SK-N-SH treated with all-trans-retinoic acid at 6 μM for 48 hours (cell line): ENCODE measurements around the gene DTNB.

Experiments used
- ATAC-seq: fragments of 200-7000 bp; cut with Tn5 transposase; 3 replicates; pipeline ENCODE4 v1.9.1; 2020; ENCODE audit warnings: mild to moderate bottlenecking, moderate library complexity
- ARNTL ChIP-seq: fragments of 450-650 bp; formaldehyde crosslinking; IDR thresholded peaks from 2 replicates; pipeline ENCODE4 v1.5.0; 2020; ENCODE audit warnings: low read depth, mild to moderate bottlenecking, moderate library complexity, borderline replicate concordance
- BACH2 ChIP-seq: fragments of 250-450 bp; sonication (Bioruptor Pico); IDR thresholded peaks from 2 replicates; pipeline ENCODE4 v1.9.0; 2021; ENCODE audit warnings: mild to moderate bottlenecking, borderline replicate concordance
- CSDC2 ChIP-seq: fragments of 250-450 bp; sonication (Bioruptor Pico); IDR thresholded peaks from 2 replicates; pipeline ENCODE4 v1.5.0; 2020; ENCODE audit warnings: mild to moderate bottlenecking, moderate library complexity
- ESRRG ChIP-seq: fragments of 250-450 bp; sonication (Bioruptor Pico); IDR thresholded peaks from 2 replicates; pipeline ENCODE4 v1.6.1; 2021; ENCODE audit warnings: mild to moderate bottlenecking
- GLIS3 ChIP-seq: fragments of 250-450 bp; sonication (Bioruptor Pico); IDR thresholded peaks from 2 replicates; pipeline ENCODE4 v1.5.0; 2020; ENCODE audit warnings: mild to moderate bottlenecking, moderate library complexity
- ISL1 ChIP-seq: fragments of 250-450 bp; sonication (Bioruptor Pico); IDR thresholded peaks from 2 replicates; pipeline ENCODE4 v2.1.2; 2022; ENCODE audit warnings: mild to moderate bottlenecking, moderate library complexity
- OSR1 ChIP-seq: fragments of 250-450 bp; sonication (Bioruptor Pico); IDR thresholded peaks from 2 replicates; pipeline ENCODE4 v1.8.0; 2022; ENCODE audit warnings: moderate library complexity, mild to moderate bottlenecking, inconsistent platforms
- PPARA ChIP-seq: fragments of 250-450 bp; sonication (Bioruptor Pico); IDR thresholded peaks from 2 replicates; pipeline ENCODE4 v1.5.0; 2020; ENCODE audit warnings: mild to moderate bottlenecking, borderline replicate concordance
- RARB ChIP-seq: fragments of 250-450 bp; sonication (Bioruptor Pico); IDR thresholded peaks from 2 replicates; pipeline ENCODE4 v1.8.0; 2021; ENCODE audit warnings: mild to moderate bottlenecking, moderate library complexity
- TCF4 ChIP-seq: fragments of 250-450 bp; sonication (Bioruptor Pico); IDR thresholded peaks from 2 replicates; pipeline ENCODE4 v1.8.0; 2021; ENCODE audit warnings: mild to moderate bottlenecking, moderate library complexity, borderline replicate concordance
- TOX ChIP-seq: fragments of 250-450 bp; sonication (Bioruptor Pico); IDR thresholded peaks from 2 replicates; pipeline ENCODE4 v1.8.0; 2021; ENCODE audit warnings: mild to moderate bottlenecking, moderate library complexity, borderline replicate concordance
- ZC3H10 ChIP-seq: fragments of 250-450 bp; sonication (Bioruptor Pico); IDR thresholded peaks from 2 replicates; pipeline ENCODE4 v1.5.1; 2021; ENCODE audit warnings: mild to moderate bottlenecking, moderate library complexity
- ZFP3 ChIP-seq: fragments of 250-450 bp; sonication (Bioruptor Pico); IDR thresholded peaks from 2 replicates; pipeline ENCODE4 v1.5.0; 2020; ENCODE audit warnings: mild to moderate bottlenecking, moderate library complexity
- ZFP30 ChIP-seq: fragments of 450-650 bp; formaldehyde crosslinking; IDR thresholded peaks from 2 replicates; pipeline ENCODE4 v1.5.0; 2022; ENCODE audit warnings: mild to moderate bottlenecking, moderate library complexity
- ZNF565 ChIP-seq: fragments of 450-650 bp; formaldehyde crosslinking; conservative IDR thresholded peaks from 2 replicates; pipeline ENCODE4 v1.5.0; 2020; ENCODE audit warnings: low read depth, mild to moderate bottlenecking, moderate library complexity
- ZNF70 ChIP-seq: fragments of 450-650 bp; formaldehyde crosslinking; IDR thresholded peaks from 2 replicates; pipeline ENCODE4 v1.5.0; 2020; ENCODE audit warnings: mild to moderate bottlenecking, moderate library complexity
- TF ChIP-seq, protein P1 (sequence below): fragments of 250-450 bp; sonication (Bioruptor Pico); IDR thresholded peaks from 2 replicates; pipeline ENCODE4 v1.8.0; 2021; ENCODE audit warnings: low read depth, mild to moderate bottlenecking, moderate library complexity, borderline replicate concordance
- TF ChIP-seq, protein P2 (sequence below): fragments of 250-450 bp; sonication (Bioruptor Pico); IDR thresholded peaks from 2 replicates; pipeline ENCODE4 v1.8.0; 2020; ENCODE audit warnings: mild to moderate bottlenecking, moderate library complexity, borderline replicate concordance
- TF ChIP-seq, protein P3 (sequence below): fragments of 250-450 bp; sonication (Bioruptor Pico); IDR thresholded peaks from 2 replicates; pipeline ENCODE4 v1.5.1; 2021; ENCODE audit warnings: mild to moderate bottlenecking, moderate library complexity
- TF ChIP-seq, protein P4 (sequence below): fragments of 250-450 bp; sonication (Bioruptor Pico); IDR thresholded peaks from 2 replicates; pipeline ENCODE4 v1.5.1; 2020; ENCODE audit warnings: low read depth, mild to moderate bottlenecking, moderate library complexity

The DTNB gene

GRCh38 chr2:25454824-25455611 is 218.4 kb downstream of the DTNB start (continued):
- TF ChIP-seq, protein P1, sequence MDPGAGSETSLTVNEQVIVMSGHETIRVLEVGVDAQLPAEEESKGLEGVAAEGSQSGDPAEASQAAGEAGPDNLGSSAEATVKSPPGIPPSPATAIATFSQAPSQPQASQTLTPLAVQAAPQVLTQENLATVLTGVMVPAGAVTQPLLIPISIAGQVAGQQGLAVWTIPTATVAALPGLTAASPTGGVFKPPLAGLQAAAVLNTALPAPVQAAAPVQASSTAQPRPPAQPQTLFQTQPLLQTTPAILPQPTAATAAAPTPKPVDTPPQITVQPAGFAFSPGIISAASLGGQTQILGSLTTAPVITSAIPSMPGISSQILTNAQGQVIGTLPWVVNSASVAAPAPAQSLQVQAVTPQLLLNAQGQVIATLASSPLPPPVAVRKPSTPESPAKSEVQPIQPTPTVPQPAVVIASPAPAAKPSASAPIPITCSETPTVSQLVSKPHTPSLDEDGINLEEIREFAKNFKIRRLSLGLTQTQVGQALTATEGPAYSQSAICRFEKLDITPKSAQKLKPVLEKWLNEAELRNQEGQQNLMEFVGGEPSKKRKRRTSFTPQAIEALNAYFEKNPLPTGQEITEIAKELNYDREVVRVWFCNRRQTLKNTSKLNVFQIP: no peak

DNA sequence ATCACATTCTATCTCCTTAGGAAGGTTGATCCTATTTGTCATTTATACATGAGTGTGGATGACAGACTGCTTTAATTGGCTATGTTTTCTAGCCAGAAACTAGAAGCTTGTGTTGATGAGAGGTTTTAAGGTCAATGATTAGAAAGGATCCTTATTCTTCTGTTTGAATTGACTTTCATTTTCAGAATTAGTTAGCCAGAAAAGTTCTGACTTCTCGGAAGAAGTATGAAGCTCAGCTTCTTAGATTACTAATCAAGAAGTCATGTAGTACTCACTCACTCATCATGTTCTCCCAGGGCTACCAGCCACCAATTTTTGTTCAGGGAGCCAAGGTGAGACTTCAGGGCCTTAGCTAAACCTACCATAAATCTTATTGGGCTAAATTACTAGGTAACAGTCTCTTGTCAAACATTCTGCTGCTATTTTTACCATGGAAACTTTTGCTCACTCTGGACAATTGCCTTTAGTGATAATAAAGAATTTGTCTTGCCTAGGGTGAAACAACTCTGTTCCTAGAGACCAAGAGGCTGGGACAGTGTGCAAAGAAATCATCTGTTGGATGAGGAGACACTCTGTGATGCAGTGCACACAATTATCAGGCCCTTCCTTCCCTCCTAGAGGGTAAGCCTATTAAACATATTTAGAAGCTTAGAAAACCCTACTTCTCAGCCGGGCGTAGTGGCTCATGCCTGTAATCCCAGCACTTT is 220.0 kb downstream of the DTNB start:
- no peak for TF ChIP-seq TCF4
- TF ChIP-seq, protein P2, sequence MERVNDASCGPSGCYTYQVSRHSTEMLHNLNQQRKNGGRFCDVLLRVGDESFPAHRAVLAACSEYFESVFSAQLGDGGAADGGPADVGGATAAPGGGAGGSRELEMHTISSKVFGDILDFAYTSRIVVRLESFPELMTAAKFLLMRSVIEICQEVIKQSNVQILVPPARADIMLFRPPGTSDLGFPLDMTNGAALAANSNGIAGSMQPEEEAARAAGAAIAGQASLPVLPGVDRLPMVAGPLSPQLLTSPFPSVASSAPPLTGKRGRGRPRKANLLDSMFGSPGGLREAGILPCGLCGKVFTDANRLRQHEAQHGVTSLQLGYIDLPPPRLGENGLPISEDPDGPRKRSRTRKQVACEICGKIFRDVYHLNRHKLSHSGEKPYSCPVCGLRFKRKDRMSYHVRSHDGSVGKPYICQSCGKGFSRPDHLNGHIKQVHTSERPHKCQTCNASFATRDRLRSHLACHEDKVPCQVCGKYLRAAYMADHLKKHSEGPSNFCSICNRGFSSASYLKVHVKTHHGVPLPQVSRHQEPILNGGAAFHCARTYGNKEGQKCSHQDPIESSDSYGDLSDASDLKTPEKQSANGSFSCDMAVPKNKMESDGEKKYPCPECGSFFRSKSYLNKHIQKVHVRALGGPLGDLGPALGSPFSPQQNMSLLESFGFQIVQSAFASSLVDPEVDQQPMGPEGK: no peak
- TF ChIP-seq ARNTL (CRISPR knock-in tag): no peak
- no peak for TF ChIP-seq ISL1 (CRISPR knock-in tag)
- no peak for TF ChIP-seq CSDC2 (CRISPR knock-in tag)
- no peak for TF ChIP-seq TOX (CRISPR knock-in tag)
- no peak for TF ChIP-seq PPARA
- TF ChIP-seq ZNF70: no peak
- TF ChIP-seq ZFP3 (CRISPR knock-in tag): no peak
- TF ChIP-seq, protein P3, sequence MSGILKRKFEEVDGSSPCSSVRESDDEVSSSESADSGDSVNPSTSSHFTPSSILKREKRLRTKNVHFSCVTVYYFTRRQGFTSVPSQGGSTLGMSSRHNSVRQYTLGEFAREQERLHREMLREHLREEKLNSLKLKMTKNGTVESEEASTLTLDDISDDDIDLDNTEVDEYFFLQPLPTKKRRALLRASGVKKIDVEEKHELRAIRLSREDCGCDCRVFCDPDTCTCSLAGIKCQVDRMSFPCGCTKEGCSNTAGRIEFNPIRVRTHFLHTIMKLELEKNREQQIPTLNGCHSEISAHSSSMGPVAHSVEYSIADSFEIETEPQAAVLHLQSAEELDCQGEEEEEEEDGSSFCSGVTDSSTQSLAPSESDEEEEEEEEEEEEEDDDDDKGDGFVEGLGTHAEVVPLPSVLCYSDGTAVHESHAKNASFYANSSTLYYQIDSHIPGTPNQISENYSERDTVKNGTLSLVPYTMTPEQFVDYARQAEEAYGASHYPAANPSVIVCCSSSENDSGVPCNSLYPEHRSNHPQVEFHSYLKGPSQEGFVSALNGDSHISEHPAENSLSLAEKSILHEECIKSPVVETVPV (CRISPR knock-in tag): no peak
- TF ChIP-seq, protein P4, sequence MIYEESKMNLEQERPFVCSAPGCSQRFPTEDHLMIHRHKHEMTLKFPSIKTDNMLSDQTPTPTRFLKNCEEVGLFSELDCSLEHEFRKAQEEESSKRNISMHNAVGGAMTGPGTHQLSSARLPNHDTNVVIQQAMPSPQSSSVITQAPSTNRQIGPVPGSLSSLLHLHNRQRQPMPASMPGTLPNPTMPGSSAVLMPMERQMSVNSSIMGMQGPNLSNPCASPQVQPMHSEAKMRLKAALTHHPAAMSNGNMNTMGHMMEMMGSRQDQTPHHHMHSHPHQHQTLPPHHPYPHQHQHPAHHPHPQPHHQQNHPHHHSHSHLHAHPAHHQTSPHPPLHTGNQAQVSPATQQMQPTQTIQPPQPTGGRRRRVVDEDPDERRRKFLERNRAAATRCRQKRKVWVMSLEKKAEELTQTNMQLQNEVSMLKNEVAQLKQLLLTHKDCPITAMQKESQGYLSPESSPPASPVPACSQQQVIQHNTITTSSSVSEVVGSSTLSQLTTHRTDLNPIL (CRISPR knock-in tag): no peak
- no peak for TF ChIP-seq ESRRG (CRISPR knock-in tag)
- ATAC-seq: no peak

- ATAC-seq: no peak
- TF ChIP-seq ZC3H10 (CRISPR knock-in tag) (no peak), ZNF565 (no peak), ZFP3 (CRISPR knock-in tag) (no peak), PPARA (no peak)
- TF ChIP-seq, protein P1: no peak
Measured at GRCh38 chr2:25448808-25449207, 224.6 kb downstream of the DTNB start.

GRCh38 chr2:25447018-25447417 is 226.4 kb downstream of the DTNB start:
- no peak for ATAC-seq
- TF ChIP-seq ZNF565 (no peak), ZFP30 (CRISPR knock-in tag) (no peak), OSR1 (CRISPR knock-in tag) (no peak), ESRRG (CRISPR knock-in tag) (no peak), CSDC2 (CRISPR knock-in tag) (no peak), ZC3H10 (CRISPR knock-in tag) (no peak), PPARA (no peak), ARNTL (CRISPR knock-in tag) (no peak), GLIS3 (no peak), RARB (CRISPR knock-in tag) (no peak), TOX (CRISPR knock-in tag) (no peak), BACH2 (CRISPR knock-in tag) (no peak)
- TF ChIP-seq, protein P3 (CRISPR knock-in tag): no peak
- TF ChIP-seq, protein P4 (CRISPR knock-in tag): no peak
- TF ChIP-seq, protein P2: no peak
